ENCODE measurements around the gene HNRNPH3.
"Not testable (repeated sequence)": the region's sequence is repeated elsewhere in the genome, so short reads cannot be mapped to it uniquely, and the experiment has no call there.

Gene HNRNPH3, protein sequence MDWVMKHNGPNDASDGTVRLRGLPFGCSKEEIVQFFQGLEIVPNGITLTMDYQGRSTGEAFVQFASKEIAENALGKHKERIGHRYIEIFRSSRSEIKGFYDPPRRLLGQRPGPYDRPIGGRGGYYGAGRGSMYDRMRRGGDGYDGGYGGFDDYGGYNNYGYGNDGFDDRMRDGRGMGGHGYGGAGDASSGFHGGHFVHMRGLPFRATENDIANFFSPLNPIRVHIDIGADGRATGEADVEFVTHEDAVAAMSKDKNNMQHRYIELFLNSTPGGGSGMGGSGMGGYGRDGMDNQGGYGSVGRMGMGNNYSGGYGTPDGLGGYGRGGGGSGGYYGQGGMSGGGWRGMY

DNA sequence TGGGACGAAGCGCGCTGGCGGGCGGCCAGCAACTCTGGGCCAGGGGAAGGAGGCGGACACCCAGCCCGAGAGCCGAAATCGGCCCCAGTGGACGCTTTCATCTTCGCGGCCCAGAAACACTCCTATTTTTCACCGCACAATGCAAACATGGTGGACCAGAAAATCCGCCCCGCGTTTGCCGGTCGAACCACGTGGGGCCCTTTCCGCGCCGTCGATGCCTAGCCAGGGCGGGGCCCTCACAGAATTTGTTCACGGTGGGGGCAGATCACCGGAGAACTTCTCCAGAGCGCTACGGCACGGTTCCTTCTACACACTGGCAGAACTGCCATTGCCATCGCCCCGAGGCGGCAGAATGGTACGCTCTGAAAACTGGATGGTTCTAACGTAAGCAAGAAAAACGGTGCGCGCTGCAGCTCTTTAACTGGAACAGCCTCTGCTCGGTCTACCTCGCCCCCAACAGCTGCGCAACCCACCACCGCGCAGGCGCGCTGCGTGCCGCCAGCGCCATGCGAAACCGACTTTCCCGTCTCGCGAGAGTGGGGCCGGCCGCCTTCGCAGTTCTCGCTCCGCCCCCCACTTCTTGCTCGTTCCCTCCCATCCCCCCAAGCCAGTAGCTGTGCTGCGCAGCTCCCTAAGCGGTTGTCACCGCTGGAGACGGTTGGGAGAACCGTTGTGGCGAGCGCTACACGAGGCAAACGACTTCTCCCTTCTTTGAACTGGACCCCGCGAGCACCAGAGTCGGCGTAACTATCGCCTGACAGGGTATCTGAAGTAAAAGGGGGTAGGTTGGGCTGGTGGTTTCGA lies at the start of gene HNRNPH3:
Gene HNRNPH3 (plus strand): TSS at position 610 of the 804 bp plus-strand sequence. CDS start 5,158 bp downstream, outside the sequence.
- DNase-seq = peak; percentile 99

DNA sequence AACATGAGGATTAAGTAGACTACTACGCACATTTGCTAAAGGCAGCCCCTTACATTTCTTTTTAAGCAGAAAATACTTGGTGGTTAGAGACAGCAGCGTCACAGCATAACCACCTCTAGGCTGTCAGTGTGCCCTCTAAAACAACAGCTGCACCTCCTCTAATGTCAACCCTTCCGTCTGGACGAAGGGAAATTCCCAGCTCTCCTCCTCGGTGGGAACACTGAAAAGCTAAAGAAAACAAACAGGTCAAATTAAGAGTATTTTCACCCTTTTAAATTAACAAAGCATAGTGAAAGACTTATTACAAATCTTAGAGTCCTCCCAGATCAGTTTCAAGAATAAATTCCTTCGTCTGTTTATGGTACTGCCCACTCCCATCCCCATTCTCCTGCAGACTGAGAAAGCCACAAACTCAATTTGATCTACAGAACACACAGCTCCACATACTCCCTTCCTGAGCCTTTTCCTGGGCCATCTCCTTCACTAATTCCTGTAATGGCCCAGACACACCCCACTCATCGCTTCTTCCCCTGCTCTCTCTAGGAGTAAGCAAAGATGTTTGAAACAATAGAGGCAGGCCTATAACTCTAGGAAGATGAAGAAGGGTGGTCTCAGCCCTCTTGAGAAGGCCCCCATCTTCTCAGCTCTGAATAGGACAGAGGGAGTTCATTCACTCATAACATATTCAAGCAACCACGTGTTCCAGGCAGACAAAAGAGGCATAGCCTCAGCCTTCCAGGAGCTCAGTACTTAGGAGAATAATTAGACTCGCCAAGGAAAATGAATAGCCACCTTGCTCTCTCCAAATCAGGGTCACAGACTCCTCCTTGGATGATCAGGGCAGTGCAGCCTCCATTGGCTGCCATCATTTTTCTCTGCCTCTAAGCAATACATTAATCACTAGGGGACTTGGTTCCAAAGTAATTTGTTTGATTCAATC lies 47.5 kb upstream of the HNRNPH3 start:
- no peak for DNase-seq

DNA sequence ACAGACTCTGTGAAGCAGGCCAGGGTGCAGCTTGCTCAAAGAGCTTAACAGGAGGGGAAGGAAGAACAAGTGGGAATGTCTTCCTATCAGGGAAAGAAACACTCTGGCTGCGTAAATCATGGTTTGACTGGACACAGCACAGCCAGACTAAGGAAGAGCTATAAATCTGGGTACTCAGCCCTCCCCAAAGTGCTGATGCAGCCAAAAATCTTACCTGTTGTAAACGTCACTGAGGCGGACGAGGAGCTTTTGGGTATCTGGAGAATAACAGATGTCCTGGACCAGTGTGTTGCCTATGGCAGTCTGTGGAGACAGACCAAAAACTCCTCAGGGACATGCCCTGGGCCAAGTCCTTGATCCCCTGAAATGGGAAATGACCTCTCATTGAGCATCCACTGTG lies 43.1 kb upstream of the HNRNPH3 start:
- DNase-seq = no peak

DNA sequence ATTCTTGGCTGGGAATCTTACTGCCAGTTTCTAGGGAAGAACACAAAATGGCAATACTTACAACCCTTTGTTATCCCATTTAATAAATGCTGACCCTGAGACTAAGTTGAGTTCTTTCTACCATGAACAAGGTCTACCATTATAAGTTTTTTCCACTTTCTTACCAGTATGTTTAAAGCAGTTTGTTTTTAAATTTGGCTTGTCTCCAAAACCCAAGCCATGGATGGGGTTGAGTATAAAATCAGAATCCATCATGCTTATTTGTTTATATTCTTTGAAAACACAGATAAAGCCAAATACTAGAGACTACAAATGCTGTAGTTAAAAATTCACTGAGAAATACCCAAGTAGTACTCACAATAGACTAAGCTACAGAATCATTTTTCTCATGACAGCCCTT lies 41.1 kb upstream of the HNRNPH3 start:
- no peak for DNase-seq

DNA sequence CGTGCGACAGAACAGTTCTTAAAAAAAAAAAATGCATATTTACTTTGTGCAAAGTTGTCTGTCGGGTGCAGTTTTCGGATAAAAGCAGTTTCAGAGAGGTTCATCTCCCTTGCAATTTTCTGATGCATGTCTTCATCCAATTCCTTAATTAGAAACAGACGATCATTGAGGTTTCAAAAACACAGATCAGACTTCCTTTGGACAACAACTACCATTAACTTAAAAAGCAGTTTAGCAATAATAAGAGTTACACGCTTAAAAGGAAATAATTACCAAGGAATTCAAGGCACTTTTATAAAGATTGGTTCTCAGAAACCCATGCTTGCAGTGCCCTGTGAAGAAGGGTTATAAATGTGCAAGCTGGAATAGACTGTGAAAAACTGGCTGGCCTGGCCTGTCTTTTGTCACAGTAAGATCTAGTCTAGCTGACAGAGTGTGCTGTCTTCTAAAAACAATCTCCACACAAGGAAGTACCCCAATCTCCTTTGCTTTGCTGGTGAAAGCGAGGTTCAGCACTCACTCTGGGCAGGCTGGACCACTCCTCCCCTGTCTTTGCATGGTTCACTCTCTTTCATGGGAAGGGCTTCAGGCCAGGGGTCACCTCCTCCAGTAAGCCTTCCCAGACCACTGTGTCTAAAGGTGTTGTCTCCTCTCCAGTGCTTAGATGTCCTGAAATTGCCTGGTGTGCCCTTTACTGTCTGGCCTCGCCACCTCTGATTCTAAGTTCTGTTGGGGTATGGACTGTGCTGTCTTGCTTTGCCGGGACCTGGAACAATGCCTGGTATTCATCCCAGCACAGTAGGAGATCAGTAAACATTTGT lies 34.8 kb upstream of the HNRNPH3 start:
- no peak for DNase-seq

DNA sequence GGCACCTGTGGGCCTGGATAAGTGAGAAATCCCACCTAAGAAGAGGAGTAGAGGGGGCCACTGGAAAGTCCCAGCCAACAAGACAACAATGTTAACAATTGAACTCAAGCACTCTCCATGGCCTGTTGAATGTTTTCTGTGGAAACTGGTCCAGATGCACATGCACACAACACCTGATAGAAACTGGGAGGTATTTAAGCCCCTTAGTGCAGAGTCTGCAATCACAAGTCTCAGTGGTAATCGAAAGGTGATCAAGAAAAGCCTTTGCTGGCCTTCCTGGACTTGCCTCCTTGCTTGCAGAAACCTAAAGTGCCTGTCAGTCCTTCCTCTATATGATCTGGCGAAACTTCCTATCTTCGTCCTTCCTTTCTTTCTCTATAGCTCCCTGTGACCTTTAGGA lies 30.6 kb upstream of the HNRNPH3 start:
- DNase-seq = no peak

DNA sequence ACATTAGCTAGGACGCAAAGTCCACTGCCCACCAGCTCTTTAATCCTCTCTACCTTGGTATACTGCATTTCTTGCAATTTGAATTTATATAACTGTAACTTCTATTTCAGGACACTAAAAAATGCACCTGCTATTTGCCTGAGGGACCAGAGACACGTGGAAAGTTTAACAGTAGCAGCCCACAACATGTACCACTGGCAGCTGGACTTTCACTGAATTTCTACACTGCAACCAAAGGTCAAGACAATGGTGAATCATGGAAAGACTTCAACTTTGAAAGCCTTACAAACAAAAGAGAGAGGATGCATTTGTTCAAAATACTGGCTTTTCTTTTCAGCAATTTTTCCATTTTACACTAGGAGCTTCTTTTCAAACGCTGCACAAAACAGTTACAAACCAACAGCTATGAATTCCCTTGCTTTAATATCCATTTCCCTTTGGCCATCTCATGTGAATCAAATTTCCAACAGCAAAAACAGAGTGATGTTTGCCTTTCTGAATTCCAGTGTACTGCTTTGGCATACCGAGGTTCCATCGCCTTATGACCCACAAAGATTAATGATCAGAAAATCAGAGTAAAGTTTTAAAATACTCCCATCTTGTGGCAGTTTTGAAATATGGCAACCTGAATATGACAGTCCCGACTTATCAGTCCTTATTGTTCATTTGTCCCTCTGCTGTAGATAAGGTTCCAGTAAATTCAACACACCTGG lies 29.9 kb upstream of the HNRNPH3 start:
- DNase-seq = no peak

DNA sequence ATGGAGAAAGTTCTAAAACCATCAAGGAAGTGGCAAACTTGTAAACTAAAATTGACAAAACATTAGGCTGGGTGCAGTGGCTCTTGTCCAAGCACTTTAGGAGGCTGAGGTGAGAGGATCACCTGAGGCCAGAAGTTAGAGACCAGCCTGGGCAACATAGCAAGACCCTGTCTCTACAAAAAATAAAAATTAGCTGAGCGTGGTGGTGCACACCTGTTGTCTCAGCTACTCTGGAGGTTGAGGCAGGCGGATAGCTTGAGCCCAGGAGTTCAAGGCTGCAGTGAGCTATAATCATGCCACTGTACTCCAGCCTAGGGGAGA lies 29.4 kb upstream of the HNRNPH3 start:
- DNase-seq = no peak

DNA sequence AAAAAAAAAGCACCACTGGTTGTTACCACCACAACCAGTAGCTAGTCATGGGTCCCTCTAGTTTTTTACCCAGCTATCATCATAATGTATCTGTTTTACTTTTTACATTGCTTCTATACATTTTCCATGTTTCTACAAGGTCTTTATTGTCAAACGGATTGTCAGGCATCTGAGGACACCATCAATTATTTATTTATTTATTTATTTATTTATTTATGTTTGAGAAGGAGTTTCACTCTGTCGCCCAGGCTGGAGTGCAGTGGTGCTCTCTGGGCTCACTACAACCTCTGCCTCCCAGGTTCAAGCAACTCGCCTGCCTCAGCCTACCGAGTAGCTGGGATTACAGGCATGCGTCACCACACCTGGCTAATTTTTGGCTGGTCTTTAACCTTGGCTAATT lies 29.0 kb upstream of the HNRNPH3 start:
- DNase-seq = no peak

DNA sequence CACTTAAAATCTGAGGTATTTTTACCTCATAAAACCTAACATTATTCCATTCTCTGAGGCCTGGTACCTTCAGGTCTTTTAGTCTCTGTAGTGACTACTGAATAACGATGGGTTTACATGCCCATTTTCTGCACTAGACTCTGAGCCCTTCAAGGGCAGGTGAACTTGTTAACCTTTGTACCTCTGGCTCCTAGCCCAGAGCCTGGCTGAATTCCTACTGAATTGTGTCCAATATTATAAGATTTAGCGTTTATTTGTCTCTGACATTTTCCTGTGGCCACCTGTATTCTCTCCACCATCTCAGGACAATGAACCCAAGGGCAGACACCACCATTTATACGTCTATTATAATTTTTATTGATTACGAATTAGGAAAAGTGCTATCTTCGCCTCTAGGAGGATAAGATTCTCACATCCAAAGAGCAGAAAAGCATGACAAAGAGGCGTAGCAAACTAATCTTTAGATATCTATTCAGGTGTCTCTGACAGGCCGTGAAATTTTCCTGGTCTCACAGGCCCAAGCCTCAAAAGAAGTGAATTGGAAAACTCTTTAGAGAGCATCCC lies 27.9 kb upstream of the HNRNPH3 start:
- no peak for DNase-seq

DNA sequence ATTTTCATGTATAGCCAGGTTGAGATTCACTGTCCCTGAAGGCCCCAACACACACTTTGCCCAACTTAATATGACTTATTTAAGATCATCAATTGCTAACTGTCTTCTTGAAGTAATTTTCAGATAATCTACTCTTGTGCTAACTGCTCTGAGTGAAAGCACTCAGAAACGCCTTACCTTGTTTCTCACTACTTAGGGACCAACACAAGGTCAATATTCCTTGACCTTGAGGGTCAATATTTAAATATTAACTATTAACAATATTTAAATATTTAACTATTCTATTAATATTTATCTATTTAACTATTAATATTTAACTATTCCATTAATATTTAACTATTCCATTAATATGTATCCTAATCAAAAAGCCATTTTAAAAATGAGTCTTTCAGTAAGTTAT lies 26.0 kb upstream of the HNRNPH3 start:
- DNase-seq = no peak

DNA sequence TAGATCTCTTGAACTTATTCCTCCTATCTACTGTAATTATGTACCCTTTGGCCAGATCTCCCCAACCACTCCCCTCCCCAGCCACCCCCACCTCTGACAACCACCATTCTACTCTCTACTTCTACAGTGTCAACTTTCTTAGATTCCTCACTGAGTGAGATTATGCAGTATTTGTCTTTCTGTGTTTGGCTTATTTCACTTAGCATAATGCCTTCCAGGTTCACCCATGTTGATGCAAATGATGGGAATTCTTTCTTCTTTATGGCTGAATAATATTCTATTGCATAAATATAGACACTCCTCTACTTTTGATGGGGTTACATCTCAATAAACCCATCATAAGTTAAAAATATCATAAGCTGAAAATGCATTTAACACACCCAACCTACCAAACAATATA lies 21.3 kb upstream of the HNRNPH3 start:
- no peak for DNase-seq

DNA sequence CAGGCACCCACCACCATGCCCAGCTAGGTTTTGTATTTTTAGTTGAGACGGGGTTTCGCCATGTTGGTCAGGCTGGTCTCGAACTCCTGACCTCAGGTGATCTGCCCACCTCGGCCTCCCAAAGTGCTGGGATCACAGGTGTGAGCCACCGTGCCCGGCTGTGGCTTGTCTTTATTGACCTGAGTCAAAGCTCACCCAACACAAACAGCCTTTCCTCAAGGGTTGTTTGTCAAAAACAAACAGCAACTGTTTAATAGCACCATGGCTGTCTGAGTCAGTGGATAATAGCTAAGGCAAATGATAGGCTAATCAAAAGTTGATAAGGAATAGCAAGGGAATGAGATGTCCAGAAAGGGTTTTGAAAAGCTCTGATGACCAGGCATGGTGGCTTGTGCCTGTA lies 16.9 kb upstream of the HNRNPH3 start:
- DNase-seq = not testable (repeated sequence)

DNA sequence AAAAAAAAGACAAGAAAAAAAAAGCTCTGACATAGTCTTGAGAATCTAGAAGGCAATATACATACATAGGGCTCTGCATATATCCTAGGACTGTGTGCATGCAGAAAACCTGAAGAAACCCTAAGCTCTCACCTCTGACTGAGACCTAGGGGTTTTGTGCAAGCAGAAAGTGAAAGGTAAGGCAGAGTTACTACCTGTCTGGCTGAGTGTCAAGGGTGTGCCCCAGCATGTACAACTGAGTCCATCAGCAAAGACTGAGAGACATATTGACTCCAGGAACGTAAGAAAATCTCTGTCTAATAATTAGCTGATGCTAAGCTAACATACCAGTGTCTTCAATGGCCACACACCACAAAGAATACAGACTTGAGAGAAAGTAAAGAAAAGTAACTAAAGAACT lies 16.3 kb upstream of the HNRNPH3 start:
- no peak for DNase-seq

DNA sequence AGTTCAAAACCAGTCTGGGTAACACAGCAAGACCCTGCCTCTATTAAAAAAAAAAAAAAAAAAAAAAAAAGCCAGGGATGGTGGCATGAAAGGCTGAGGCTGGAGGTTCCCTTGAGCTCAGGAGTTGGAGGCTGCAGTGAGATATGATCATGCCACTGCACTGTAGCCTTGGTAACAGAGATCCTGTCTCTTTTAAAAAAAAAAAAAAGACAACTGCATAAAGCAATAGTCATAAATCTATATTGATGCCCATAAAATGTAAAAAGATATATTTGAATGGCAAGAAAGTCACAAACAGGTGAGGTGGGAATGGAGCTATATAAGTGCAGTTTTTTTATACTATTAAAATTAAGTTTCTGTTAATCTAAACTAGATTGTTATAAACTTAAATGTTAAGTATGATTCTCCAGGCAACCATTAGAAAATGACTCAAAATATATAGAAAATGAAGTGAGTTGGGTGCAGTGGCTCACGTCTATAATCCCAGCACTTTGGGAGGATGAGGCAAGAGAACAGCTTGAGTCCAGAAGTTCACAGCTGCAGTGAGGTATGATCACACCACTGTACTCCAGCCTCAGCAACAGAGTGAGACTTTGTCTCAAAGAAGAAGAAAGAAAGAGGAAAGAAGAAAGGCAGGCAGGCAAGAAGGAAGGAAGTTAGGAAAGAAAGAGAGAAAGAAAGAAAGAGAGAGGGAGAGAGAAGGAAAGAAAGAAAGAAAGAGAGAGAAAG lies 13.4 kb upstream of the HNRNPH3 start:
- no peak for DNase-seq

DNA sequence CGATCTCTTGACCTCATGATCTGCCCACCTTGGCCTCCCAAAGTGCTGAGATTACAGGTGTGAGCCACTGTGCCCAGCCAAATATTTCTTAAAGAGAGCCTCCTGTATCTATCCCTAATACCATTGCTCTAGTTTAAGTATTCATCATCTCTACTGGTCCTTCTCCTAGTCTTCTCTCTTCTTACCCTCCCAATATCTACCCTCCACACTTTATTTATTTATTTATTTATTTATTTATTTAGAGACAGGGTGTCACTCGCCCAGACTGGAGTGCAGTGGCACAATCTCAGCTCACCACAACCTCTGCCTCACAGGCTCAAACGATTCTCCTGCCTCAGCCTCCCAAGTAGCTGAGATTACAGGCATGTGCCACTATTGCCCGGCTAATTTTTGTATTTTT lies 7.5 kb upstream of the HNRNPH3 start:
- DNase-seq = not testable (repeated sequence)

DNA sequence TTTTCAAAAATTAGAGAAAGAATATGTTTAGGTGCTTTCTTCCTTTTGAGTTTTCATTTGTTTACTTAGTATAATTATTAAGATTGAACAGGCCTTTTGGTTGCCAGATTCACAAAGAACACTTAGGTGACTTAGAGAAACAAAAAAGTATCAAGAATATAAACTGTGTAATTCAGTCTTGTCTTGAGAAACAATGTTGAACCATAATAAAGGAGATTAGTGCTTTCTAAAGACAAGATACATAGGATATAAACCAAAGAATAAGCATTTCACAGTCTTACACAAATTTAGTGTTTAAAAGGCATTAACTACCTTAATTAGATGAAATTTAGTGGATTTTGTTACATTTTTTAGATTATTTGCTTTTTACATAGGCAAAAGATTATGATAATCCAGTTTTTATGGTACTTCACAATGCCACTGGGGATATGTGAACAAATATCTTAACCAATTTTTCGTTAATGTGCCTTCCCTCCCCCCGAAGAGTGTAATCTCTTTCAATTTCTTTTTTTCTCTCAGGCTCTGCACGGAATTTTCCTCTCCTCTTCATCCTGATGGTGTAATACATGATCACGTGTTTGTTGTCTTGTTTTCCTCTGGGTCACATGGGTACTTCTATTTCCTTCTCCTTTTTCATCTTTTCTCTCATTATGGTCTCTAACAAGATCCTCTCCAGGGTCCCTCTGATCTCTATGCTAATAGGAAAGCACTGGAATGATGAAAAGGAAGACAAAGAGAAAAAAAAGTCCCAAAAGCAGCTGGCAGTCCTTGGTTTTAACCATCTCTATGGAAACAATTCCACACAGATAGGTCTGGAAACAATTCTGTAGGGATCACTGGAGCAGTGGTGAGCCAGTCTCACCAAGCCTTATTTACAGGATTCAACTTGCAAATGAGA lies 3.7 kb upstream of the HNRNPH3 start:
- peak; percentile 24 for DNase-seq

DNA sequence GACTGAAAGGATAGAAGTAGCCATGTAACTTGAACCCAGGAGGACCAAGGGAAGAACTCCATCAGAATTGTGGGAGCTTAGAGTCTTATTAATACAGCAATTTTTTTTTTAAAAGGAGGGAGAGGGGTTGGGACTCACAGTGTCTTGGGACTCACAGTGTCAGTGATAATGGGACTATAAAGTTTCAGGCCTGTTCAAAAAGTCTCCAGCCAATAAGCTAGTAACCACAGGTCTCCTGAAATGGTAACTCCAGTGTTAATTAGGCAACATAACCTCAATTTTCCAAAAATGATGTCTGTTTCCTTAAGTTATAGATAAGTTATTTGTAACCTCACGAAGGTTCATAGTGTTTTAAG lies 2.4 kb upstream of the HNRNPH3 start:
- no peak for DNase-seq

DNA sequence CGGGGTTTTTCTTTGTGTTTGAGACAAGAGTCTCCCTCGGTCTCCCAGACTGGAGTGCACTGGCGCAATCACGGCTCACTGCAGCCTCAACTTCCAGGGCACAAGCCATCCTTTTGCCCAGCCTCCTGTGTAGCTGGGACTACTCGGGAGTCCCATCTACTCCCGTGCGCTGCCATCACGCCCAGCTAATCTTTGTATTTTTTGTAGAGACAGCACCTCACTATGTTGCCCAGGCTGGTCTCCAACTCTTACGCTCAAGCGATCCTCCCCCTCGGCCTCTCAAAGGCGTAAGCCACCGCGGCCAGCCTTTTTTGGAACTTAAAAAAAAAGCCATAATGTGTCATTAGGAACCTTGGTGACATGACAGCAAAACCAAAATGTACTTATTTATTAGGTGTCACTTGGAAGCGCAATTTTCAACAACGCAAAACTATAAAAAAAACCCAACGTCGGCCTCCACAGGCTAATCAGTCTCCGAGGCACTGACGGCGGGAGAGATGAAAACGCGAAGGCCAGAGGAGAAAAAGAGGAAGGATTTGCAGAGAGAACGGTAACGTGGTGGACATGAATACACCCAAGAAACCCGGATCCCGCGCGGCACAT lies 911 bp upstream of the HNRNPH3 start:
- peak; percentile 61 for DNase-seq

All from femur (tissue), 1 donor.